ENCODE data around the gene FOXN3.

Gene FOXN3

DNA sequence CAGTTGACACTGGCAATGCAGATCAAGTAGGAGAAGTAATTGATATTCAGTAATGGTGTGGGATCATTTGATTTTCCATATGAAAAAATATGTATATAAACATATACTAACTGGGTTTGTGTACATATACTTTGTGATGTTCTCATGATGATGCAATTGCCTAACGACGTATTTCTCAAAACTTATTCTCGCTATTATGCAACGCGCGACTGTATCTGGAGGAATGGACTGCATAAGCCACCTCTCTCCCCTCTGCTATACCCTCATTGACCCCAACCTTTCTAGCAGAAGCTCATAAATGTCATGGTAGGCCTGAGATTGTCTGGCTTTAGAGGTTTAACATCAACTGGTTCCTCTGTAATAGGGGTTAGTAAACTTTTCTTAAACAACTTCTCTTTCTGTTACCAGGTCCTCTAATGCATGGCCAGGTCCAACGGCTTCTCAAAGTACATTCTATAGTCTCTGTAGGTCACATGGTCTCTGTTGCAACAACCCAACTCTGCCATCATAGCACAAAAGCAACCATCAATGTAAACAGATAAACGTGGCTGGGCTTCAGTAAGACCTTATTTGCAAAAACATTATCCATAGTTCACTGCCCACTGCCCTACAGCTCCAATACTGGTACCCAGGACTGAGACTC, 59.3 kb downstream of the FOXN3 start:
- no peak for TF ChIP-seq CTCF (IDR thresholded peaks at IDR 0.05; ENCODE audit: low read depth, low read length, missing control alignments)
- Histone ChIP-seq H3K4me3 (ENCODE audit: low read depth, low read length) (no peak overlapping the region), H3K27me3 (replicated peaks) (no peaks in the 10 kb centered on the region), H3K27ac (no peak overlapping the region), H3K36me3 (replicated peaks) (no peaks in the 10 kb centered on the region)
- in situ Hi-C loops (cut with HindIII; ENCODE audit: low pct_ligation_motif_present, low sequenced_read_pairs), result no loop called here
- DNase-seq, result no peak

DNA sequence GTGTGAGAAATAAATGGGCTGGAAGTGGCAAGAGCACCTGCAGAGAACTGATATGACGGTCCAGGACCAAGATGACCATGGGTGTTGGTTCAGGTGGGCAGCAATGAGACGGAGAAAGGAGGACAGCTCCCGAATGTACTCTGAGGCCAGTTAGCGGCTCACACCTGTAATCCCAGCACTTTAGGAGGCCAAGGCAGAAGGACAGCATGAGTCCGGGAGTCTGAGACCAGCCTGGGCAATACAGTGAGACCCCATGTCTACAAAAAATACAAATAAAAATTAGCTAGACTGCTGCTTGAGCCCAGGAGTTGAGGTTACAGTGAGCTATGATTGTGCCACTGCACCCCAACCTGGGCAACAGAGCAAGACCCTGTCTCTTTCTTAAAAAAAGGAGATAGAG, 60.1 kb downstream of the FOXN3 start:
- Histone ChIP-seq H3K27ac (no peak overlapping the region), H3K4me3 (ENCODE audit: low read depth, low read length) (no peak overlapping the region), H3K27me3 (replicated peaks) (no peaks in the 10 kb centered on the region), H3K36me3 (replicated peaks) (no peaks in the 10 kb centered on the region)
- no peak for DNase-seq
- no peak for TF ChIP-seq CTCF (IDR thresholded peaks at IDR 0.05; ENCODE audit: low read depth, low read length, missing control alignments)
- in situ Hi-C loops (cut with HindIII; ENCODE audit: low pct_ligation_motif_present, low sequenced_read_pairs), result no loop called here

DNA sequence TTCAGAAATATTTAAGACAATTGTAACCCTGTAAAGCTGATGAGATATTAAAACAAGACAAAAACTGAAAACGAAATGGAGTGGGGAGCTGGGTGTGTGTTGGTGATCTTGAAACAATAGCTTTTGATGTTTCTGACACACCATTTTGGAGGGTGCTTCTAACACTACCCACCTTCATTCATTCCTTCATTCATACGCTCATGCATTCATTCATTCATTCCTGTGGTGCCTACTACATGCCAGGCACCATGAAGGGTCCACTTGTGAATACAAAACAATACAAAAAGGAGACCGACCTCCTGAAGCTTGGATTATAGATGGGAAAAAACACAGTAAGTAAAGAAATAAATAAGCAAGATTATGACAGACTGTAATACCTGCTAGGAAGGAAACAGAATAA, 60.5 kb downstream of the FOXN3 start:
- Histone ChIP-seq H3K4me3 (ENCODE audit: low read depth, low read length) (no peak overlapping the region), H3K36me3 (replicated peaks) (no peaks in the 10 kb centered on the region), H3K27ac (no peak overlapping the region), H3K27me3 (replicated peaks) (no peaks in the 10 kb centered on the region)
- TF ChIP-seq CTCF (IDR thresholded peaks at IDR 0.05; ENCODE audit: low read depth, low read length, missing control alignments), result no peak
- no peak for DNase-seq
- in situ Hi-C loops (cut with HindIII; ENCODE audit: low pct_ligation_motif_present, low sequenced_read_pairs), result no loop called here

GRCh38 chr14:89353766-89354113, 63.3 kb downstream of the FOXN3 start:
- no peak for TF ChIP-seq CTCF (IDR thresholded peaks at IDR 0.05; ENCODE audit: low read depth, low read length, missing control alignments)
- Histone ChIP-seq H3K27ac (no peak overlapping the region), H3K27me3 (replicated peaks) (no peaks in the 10 kb centered on the region), H3K36me3 (replicated peaks) (peaks cover 6% of the 10 kb centered on the region), H3K4me3 (ENCODE audit: low read depth, low read length) (no peak overlapping the region)
- DNase-seq, result no peak
- in situ Hi-C loops (cut with HindIII; ENCODE audit: low pct_ligation_motif_present, low sequenced_read_pairs), result no loop called here

GRCh38 chr14:89352976-89353765, 63.9 kb downstream of the FOXN3 start:
- DNase-seq, result no peak
- H3K27ac ChIP-seq, result no peak overlapping the region
- no peaks in the 10 kb centered on the region for H3K27me3 ChIP-seq (replicated peaks)
- H3K36me3 ChIP-seq (replicated peaks), result peaks cover 6% of the 10 kb centered on the region
- H3K4me3 ChIP-seq (ENCODE audit: low read depth, low read length), result no peak overlapping the region
- in situ Hi-C loops (cut with HindIII; ENCODE audit: low pct_ligation_motif_present, low sequenced_read_pairs), result no loop called here
- no peak for TF ChIP-seq CTCF (IDR thresholded peaks at IDR 0.05; ENCODE audit: low read depth, low read length, missing control alignments)
